HG03439 (cell line): ENCODE results near the gene PRPF8.
A peak's percentile ranks its signal among the peaks of the same experiment; 100 is the strongest.

Source experiments
- ATAC-seq: cut with Tn5 transposase; IDR thresholded peaks from one replicate; pipeline ENCODE4 v1.9.1; 2021; ENCODE audit warnings: mild to moderate bottlenecking, moderate library complexity; ENCODE audit not compliant: unreplicated experiment

PRPF8 gene

DNA sequence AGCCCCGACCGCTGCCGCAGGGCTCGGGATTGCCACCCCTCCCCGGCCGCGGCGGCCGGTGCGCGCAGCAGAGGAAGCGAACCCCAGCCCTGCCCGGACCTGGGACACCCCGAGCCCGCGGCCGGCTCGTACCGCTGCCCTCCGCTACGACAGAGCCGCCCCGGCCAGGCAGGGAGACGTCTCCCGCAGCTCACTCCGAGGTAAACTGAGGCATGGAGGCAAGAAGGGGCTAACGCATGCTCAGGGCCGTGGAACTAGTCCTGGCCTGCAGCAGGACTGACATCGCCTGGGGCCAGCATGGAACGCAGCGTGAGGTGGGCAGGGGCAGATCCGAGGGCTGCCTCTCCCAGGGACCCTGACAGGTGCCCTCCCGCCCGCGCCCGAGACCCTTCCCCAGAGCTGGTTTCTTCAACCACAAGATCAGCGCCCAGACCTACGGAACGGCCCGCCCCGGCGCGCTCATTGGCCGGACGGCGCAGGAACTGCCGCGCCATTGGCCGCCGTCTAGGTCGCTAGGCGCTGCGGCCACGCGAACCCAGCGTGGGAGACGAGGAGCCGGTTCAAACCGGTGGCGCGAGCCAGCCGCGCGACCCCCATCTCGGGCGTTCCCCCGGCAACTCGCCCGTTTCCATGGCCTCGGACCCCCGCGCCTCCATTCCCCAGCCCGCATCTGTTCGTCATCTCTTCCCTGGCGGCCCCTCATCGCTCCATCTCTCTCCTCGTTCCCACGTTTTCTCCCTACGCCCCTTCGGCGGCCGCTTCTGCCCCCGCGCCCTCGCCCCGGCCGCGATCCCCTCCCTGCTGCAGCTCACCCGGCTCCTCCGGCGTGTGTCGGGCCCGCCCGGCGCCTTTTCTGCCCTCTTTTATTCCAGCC lies 56.4 kb downstream of the PRPF8 start, which contains the start of gene SLC43A2:
TSS of gene SLC43A2 (minus strand) at position 853 of the 874 bp plus-strand sequence. CDS start 960 bp downstream, outside the sequence.
- peak; percentile 55 for ATAC-seq

DNA sequence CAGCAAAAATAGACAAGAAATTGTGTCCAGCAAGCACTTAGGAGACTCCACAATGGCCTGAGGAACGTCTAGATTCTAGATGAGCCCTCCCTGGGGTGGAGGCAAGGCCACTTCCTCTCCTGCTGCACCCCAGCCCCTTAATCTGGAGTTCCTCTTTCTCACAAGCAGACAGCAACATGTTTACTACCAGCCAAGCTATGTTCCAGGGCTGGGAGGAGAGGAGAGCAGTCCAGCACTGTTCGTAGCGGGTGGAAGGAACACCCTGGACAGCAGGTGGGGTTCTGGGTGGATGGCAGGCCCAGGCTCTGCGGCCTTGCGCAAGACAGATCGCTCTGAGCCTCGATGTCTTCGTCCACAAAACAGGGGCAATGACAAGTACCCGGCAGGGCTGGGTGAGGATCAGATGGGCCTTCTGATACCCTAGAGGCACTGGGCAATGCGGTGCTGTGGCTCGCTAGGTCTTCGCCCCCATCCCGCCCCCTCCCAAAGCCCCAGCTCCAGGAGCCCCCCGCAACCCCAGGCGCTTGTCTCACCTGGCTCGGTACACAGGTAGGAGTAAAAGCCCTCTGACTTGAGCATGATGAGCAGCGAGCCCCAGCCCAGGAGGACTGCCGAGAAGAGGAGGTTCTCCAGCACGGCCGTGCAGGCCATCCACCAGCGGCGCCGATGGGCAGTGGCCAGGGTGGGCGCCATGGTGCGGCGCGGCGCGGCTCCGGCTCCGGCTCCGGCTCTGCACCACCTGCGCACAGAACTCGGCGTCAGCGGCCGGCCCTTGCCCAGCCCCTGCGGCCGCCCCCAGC lies 57.3 kb downstream of the PRPF8 start:
- no peak for ATAC-seq

DNA sequence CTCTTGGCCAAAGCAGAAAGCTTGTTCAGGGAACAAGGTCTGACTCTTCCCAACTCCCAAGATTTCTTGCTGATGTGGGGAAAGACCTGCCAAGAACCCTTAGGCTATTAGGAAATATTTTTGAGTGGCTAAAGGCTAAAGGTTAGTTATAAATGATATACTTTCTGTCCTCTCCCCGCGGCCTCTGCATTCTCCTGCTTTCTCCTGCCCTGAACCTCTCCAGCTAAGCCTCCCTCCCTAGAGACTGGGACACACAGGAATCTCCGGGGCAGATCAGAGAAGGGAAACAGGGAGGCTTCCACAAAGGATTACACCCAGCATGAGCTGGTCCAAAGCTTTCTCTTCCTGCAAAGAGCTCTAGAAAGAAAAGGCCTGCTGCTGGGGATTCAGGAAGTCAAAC lies 58.3 kb downstream of the PRPF8 start:
- ATAC-seq, result no peak

DNA sequence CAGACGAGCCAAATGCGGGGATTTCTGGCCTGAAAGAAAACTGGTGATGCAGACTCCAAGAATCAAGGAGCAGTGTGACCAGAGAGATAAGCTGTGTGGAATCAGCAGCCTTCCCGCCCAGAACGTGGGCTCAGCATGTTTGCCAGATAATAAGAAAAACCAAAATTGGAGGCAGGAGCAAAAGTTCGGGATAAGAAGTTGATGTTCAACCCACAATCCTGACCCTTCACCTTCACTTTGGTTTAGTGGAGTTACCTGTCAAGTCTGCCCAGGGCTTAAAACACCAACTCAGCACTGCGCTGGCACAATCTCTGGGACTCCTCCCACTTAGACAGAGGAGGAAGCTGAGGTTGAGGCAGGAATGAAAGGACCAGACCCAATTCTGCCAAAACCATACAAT lies 59.1 kb downstream of the PRPF8 start:
- no peak for ATAC-seq

DNA sequence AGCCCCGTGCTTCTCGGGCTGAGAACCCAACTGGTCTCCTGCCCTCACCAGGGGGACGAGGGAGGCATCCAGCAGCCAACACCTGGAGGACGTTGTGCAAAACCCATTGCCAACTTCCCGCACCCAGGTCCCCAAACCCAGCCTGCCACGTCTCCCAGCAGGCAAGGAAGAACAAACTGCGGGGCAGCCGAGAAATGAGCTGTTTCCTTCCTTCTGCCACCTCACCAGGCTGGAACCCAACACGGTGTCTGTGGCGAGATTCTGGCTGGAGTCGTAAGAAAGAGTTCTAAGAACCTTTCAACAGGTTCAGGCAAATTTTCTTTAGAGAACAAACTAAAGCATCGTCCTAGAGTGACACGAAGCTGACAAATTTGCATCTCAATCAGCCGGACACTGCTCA lies 59.6 kb downstream of the PRPF8 start:
- no peak for ATAC-seq

DNA sequence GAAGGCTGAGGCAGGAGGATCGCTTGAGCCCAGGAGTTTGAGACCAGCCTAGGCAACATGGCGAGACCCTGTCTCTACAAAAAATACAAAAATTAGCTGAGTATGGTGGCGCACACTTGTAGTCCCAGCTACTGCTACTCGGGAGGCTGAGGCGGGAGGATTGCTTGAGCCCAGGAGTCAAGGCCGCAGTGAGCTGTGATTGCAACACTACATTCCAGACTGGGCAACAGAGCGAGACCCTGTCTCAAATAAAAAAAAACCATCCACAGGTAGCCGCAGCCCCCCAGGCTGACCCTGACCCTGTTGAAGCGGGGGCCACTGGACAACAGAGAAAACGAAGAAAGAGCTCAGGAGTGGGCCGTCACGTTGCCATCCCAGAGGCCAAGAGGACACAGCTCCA lies 60.0 kb downstream of the PRPF8 start:
- no peak for ATAC-seq

DNA sequence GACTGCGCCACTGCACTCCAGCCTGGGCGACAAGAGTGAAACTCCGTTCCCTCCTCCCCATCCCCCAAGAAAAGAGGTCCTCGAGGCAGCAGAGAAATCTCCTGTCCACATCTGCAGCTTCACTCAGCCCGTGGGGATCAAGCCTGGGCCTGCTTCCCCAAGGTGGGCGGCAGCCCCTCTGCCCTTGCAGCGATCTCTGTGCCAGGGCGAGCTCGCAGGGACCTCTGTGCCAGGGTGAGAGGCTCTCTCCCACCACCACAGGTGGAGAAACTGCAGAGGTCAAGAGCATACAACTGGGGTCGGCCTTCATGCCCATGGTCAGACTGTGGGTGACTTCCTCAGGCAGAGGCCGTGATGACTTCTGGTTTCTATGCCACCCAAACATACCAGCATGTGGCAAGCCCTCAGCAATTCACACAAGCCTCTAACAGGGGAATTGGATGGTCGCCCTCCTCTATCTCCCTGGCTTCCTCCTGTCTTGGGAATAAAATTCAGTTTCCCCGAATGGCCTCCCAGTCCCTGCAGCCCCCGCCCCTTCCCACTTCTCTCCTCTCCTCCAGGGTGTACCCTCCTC lies 61.5 kb downstream of the PRPF8 start:
- no peak for ATAC-seq

DNA sequence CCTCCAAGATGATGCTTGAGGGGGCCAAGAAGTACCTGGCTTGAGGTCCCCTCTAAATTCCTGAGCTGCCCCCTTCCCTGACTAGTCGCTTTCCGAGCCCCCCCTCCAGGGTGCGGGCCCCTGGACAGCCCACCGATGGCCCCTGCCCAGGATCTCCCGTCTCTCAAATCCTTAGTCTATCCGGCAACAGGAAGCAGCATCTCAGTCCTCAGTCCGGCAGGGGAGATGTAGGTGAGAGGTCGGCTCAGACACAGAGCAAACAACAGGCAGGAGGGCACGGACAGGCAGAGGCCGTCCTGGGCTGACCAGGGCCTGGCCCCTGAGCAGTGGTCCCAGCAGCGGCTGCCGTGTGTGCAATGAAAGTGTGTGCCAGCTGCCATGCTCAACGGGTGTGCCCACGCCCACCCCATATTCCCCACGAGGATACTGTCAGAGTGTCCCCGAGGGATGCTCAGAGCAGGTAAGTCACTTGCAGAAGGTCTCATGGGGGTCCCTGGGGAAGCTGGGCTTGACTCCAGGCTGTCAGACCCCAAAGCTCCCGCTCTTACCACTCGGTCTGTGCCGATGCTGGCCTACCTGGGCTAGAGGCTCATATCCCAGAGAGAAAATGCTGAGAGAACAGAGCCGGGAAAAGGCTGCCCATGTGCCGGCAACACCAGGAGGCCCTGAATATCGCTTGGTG lies 63.3 kb downstream of the PRPF8 start:
- ATAC-seq, result no peak

DNA sequence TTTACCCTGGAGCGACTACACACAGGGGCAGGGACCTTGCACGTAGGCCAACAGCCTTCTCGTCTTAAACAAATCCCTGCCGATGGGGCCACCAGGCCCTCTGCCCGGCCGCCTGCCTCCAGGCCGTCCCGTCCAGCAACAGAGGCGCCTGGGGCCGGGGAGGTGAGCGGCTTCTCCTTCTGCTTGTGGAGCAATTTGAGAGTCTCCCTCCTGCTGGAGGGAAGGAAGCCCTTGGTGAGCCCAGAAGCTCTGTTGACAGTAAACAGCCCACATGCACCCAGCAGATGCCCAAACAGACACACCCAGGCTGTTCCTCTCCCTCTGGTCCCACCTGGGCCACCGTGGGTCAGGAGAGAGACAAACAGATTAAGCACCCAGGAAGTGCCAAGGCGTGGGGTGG lies 64.2 kb downstream of the PRPF8 start:
- ATAC-seq, result no peak

DNA sequence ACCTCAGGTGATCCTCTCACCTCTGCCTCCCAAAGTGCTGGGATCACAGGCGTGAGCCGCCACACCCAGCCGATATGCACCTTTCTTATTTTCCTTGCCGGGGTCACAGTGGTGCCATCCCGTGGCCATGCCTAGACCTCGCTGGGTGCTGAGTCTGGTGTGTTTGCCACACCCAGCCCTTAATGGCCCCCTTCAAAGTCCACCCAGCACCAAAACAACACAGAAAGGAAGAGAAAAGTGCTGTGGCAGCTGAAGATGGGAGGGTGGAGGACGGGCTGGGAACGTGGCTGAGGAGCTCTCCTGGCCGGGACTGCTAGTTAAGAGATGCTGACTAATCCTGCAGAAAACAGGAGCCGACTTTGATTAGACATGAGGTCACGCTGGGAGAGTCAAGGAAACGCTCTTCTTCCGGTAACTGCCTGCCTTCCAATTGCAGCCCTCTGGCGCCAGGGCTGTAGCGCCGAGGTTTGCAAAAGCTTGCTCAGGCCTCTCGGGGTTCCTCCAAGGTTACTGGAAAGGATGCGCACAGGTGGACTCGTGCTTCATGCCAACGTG lies 67.0 kb downstream of the PRPF8 start:
- no peak for ATAC-seq

DNA sequence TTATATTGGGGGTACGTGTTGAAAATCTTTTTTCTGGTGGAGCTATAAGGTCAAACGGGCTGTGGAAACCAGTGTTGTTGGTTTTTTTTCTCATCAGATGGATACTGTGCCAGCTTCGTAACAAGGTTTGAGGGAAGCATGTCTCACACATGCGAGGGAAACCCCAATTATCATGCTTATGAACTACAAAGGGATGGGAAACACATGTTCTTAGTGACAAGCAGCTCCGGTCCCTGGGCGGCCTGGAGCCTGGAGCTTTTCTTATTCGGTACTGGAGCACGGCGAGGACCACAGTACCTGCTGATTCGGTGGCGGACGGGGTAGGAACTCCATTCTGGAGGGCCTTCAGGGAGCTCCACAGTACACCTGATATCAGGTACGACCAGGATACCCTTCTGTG lies 68.6 kb downstream of the PRPF8 start:
- ATAC-seq, result no peak

DNA sequence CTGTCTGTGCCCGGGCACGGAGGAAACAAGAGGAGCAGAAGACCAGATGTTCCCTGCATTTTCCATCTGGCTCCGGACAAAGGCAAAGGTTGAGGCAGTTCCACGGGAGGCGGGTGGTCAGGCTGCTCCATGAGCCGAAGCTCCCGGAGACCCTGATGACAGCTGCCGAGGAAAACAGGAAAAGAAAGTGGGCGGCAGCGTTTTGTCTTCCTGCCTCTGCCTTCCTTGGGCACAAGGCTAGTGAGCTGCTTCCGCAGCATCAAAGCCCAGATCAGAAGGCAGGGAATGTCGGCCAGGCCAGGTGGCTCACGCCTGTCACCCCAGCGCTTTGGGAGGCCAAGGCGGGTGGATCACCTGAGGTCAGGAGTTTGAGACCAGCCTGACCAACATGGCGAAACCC lies 72.3 kb downstream of the PRPF8 start:
- ATAC-seq, result no peak

DNA sequence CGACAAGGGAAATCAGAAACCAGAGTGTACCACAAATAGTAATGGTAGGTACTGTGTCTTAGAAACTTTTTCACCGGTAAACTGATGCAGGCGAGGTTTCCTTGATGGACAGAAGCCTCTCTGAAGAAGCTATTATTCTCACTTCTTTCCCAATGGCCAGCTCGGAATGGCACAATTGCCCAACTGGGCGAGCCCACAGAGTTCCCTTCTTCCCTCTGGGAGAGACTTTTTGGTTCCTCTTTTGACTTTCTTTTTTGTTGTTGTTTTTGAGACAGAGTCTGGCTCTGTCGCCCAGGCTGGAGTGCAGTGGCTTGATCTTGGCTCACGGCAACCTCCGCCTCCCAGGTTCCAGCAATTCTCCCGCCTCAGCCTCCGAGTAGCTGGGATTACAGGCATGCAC lies 73.0 kb downstream of the PRPF8 start:
- no peak for ATAC-seq

DNA sequence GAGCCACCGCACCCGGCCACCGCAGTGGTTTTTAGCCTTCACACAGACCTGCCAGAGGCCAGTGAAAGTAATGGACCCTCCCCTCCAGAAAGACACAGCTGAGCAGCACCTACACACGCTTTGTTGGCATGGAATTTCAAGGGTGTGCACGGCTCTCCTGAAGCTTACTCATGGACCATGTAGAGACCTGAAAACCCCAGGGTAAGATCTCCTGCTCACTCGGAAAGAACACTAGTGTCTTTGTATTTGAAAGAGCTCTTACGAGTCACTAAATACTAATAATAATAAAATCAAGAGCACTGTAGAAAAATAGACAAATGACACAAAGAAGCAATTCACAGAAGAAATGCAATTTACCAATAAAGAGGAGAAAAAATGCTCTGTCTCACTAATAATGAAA lies 76.0 kb downstream of the PRPF8 start:
- no peak for ATAC-seq

DNA sequence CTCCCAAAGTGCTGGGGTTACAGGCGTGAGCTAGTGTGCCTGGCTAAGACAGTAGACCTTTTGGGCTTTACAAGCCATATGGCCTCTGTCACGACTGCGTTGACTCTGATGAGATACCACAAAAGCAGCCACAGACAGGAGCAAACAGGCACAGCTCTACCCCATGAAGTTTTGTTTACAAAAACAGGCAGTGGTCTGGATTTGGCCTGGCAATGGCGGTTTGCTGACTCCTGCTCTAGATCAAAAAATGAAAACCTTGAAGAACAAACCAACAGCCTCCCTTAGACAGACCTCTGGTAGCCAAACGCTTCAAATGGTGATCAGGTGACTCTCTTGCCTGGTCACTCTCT lies 76.7 kb downstream of the PRPF8 start:
- no peak for ATAC-seq

DNA sequence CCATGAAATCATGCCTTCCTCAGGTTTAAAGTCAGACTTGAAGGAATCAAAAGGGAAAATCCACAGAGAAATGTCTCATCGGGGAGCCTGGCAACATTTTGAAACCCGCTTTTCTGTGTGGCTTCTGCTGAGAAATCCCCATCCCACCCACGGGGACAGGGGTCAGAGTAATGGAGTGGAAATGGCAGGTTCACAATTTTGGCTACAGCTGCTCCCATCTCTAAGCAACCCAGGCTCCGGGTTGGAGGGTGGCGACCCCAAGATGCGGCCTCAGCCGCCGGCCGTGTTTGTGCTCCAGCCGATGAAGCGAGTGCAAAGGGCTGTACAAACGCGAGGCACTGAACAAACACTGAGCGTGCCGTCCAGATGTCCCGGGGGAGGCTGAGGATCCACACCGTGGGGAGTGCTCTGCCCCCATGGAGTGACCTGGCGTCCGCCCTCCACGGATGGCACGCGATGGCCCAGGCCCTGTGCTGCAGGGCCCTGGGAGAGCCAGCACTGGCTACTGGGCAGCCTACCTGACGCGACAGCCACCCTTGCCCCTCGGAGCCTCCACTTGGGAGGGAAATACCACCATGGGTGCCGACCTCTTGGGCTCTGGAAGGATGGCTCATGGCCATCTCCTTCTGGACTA lies 78.2 kb downstream of the PRPF8 start:
- peak; percentile 34 for ATAC-seq

DNA sequence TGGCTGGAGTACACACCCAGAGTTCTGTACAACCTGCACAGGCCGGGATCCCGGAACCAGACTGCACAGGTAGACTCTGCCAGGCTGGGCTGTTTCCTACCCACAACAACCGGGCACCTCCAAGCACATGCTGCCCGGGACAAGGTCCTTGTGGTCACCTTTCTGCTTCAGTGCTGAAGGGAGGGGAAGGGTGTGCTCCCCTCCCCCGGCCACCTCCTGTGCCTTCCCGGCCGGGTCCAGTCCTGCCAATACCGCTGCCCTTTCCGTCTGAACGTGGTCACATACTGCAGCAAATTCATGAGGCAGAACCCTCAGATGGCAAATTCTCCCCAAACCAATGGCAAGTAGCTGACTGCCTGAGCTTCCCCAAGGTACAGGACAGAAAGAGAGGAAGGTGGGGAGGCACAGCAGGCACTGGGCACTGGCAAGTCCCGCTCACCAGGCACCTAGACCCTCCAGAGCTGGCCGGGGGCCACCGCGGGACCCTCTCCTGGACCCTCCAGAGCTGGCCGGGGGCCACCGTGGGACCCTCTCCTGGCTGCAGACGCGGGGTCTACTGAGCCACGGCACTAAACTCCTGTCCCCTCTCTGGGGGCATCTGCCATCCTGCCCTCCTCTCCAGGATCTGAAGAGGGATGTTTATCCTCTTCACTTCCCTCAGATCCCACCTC lies 78.9 kb downstream of the PRPF8 start:
- ATAC-seq, result no peak

DNA sequence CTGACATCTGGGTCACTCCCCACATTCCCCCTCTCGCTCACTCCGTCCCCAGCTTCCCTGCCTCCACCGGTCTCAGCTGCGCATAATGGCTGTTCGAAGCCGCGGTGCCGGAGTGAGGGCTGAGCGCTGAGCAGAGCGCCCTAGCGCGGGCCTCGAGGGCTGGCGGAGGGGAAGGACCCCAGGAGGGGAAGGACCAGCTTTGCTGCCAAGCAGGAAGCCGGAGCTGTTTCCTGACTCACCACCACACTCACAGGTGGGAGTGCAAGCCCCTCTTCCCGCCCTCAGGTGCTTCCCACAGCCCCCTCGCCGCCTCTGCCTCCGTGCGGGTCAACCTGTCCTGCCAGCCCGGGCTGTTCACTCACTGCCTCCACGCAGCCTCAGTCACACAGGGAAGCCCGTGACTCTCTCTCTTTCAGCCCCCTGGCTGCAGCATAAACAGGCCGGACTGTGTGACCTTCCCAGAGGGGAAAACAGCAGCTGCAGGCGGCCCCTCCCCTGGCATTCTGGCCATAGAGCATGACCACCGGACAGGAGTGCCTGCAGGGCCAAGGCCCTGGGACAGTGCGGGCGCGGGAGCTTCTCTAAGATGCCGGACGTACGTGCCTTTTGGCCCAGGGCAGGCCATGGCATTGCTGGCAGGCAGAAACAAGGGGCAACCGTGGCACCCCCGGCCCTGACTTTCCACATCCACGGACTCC lies 79.7 kb downstream of the PRPF8 start:
- ATAC-seq, result no peak

DNA sequence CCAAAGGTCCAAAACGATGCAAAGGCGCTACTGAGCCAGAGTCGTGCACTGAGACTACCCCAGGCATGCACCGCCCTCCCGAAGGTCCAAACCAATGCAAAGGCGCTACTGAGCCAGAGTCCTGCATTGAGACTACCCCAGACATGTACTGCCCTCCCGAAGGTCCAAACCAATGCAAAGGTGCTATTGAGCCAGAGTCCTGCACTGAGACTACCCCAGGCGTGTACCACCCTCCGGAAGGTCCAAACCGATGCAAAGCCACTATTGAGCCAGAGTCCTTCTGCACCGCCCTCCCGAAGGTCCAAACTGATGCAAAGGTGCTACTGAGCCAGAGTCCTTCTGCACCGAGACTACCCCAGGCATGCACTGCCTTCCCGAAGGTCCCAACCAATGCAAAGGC lies 83.1 kb downstream of the PRPF8 start:
- ATAC-seq, result no peak
